Breast epithelium (tissue), 3 donors: ENCODE measurements around the gene NEFH.

Experiments used
- POLR2A ChIP-seq: fragments of 450-650 bp; IDR thresholded peaks from one replicate; pipeline ENCODE4 v1.6.1; 2016; ENCODE audit warnings: antibody characterized with exemption, mild to moderate bottlenecking, moderate library complexity
- TF ChIP-seq, protein P1 (sequence below), 3 donors: fragments of 450-650 bp; IDR thresholded peaks; one replicate each; pipeline ENCODE4 v1.5.1; 2016 to 2017; ENCODE audit warnings: antibody characterized with exemption in 3 of 3, mild to moderate bottlenecking in 3 of 3, moderate library complexity in 3 of 3

DNA sequence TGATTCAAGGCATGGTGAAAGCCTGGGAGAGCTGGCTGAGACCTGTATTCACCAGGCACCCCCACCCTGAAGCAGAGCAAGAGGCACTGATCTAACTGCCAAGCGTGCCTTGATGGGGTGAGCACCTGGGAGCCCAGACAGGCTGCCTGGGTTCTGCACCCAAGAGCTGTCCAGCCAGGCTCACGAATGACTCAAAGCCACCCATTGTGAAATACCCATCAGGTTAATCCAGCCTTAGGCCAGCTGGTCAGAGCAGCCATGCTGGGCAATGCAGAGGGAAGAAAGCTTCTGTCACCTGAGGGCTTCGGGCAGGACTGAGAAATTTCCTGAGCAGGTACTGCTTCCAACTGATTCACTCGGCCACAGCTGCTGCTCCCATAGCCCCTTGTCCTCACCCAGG lies 51.4 kb downstream of the NEFH start:
- TF ChIP-seq, protein P1, sequence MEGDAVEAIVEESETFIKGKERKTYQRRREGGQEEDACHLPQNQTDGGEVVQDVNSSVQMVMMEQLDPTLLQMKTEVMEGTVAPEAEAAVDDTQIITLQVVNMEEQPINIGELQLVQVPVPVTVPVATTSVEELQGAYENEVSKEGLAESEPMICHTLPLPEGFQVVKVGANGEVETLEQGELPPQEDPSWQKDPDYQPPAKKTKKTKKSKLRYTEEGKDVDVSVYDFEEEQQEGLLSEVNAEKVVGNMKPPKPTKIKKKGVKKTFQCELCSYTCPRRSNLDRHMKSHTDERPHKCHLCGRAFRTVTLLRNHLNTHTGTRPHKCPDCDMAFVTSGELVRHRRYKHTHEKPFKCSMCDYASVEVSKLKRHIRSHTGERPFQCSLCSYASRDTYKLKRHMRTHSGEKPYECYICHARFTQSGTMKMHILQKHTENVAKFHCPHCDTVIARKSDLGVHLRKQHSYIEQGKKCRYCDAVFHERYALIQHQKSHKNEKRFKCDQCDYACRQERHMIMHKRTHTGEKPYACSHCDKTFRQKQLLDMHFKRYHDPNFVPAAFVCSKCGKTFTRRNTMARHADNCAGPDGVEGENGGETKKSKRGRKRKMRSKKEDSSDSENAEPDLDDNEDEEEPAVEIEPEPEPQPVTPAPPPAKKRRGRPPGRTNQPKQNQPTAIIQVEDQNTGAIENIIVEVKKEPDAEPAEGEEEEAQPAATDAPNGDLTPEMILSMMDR (IDR thresholded peaks at IDR 0.05), result no peak
- no peak for TF ChIP-seq POLR2A
